ENCODE results near the gene OVAAL. TPM values are rescaled to one million over a fixed set of nuclear protein-coding genes. Genes with fewer than 3 reads are reported as not detected.

The OVAAL gene
- total and polyA plus RNA-seq, 9 of the 15 experiments (the other 6 are each of a cell fraction or from before 2014, with no cell fraction given): 0.04 to 0.18 (median 0.08) TPM; not detected in 4

GRCh38 chr1:180533266-180533987 is 25.3 kb upstream of the OVAAL start (continued):
- TF ChIP-seq DEAF1 (CRISPR knock-in tag; IDR thresholded peaks at IDR 0.05) (peak; percentile 98), NCOA1 (IDR thresholded peaks at IDR 0.05; ENCODE audit: low read depth) (no peak), CREB1 (IDR thresholded peaks at IDR 0.05) (no peak), CREB1 (CRISPR knock-in tag; IDR thresholded peaks at IDR 0.05) (no peak), RNF2 (IDR thresholded peaks at IDR 0.05) (no peak), NFATC3 (IDR thresholded peaks at IDR 0.05) (0 out of 2 replicates have a peak, but pooled peaks have one; percentile 24), RCOR1 (IDR thresholded peaks at IDR 0.05; ENCODE audit: borderline replicate concordance in 1 of 2, low read depth in 2 of 2, low read length in 2 of 2) (peak in 1 of 2 experiments; percentile 60; a peak in 2 of 4 replicates), ETV5 (CRISPR knock-in tag; IDR thresholded peaks at IDR 0.05; ENCODE audit: low read depth) (0 out of 2 replicates have a peak, but pooled peaks have one; percentile 39), TBP (optimal IDR thresholded peaks at IDR 0.05; ENCODE audit: low read depth, low read length) (peak; percentile 32), TFAM (CRISPR knock-in tag; conservative IDR thresholded peaks at IDR 0.05) (no peak), E2F3 (CRISPR knock-in tag; IDR thresholded peaks at IDR 0.05) (peak; percentile 69; the same call in 1 of the 2 replicates), ZNF766 (CRISPR knock-in tag; conservative IDR thresholded peaks at IDR 0.05) (peak; percentile 53; the same call in 1 of the 2 replicates), MEF2D (tag; conservative IDR thresholded peaks at IDR 0.05; ENCODE audit: low read depth) (no peak), VEZF1 (CRISPR knock-in tag; IDR thresholded peaks at IDR 0.05) (peak; percentile 78), NR2C1 (IDR thresholded peaks at IDR 0.05) (peak; percentile 68; the same call in 1 of the 2 replicates), NR2C1 (tag; IDR thresholded peaks at IDR 0.05) (peak; percentile 73), HMBOX1 (IDR thresholded peaks at IDR 0.05) (0 out of 2 replicates have a peak, but pooled peaks have one; percentile 15)
- TF ChIP-seq, protein P1, sequence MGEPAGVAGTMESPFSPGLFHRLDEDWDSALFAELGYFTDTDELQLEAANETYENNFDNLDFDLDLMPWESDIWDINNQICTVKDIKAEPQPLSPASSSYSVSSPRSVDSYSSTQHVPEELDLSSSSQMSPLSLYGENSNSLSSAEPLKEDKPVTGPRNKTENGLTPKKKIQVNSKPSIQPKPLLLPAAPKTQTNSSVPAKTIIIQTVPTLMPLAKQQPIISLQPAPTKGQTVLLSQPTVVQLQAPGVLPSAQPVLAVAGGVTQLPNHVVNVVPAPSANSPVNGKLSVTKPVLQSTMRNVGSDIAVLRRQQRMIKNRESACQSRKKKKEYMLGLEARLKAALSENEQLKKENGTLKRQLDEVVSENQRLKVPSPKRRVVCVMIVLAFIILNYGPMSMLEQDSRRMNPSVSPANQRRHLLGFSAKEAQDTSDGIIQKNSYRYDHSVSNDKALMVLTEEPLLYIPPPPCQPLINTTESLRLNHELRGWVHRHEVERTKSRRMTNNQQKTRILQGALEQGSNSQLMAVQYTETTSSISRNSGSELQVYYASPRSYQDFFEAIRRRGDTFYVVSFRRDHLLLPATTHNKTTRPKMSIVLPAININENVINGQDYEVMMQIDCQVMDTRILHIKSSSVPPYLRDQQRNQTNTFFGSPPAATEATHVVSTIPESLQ (CRISPR knock-in tag; IDR thresholded peaks at IDR 0.05): peak; percentile 69; the same call in 1 of the 2 replicates
- TF ChIP-seq, protein P2, sequence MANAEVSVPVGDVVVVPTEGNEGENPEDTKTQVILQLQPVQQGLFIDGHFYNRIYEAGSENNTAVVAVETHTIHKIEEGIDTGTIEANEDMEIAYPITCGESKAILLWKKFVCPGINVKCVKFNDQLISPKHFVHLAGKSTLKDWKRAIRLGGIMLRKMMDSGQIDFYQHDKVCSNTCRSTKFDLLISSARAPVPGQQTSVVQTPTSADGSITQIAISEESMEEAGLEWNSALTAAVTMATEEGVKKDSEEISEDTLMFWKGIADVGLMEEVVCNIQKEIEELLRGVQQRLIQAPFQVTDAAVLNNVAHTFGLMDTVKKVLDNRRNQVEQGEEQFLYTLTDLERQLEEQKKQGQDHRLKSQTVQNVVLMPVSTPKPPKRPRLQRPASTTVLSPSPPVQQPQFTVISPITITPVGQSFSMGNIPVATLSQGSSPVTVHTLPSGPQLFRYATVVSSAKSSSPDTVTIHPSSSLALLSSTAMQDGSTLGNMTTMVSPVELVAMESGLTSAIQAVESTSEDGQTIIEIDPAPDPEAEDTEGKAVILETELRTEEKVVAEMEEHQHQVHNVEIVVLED (CRISPR knock-in tag; IDR thresholded peaks at IDR 0.05): 0 out of 2 replicates have a peak, but pooled peaks have one; percentile 19
